NCI-H524 treated with DMSO at 0.1 percent for 48 hours (cell line): ENCODE measurements around the gene RAB3IL1.

Experiments
- DNase-seq: peaks from one replicate; lab custom pipeline; 2025; lab: John Stamatoyannopoulos, UW

RAB3IL1 gene

DNA sequence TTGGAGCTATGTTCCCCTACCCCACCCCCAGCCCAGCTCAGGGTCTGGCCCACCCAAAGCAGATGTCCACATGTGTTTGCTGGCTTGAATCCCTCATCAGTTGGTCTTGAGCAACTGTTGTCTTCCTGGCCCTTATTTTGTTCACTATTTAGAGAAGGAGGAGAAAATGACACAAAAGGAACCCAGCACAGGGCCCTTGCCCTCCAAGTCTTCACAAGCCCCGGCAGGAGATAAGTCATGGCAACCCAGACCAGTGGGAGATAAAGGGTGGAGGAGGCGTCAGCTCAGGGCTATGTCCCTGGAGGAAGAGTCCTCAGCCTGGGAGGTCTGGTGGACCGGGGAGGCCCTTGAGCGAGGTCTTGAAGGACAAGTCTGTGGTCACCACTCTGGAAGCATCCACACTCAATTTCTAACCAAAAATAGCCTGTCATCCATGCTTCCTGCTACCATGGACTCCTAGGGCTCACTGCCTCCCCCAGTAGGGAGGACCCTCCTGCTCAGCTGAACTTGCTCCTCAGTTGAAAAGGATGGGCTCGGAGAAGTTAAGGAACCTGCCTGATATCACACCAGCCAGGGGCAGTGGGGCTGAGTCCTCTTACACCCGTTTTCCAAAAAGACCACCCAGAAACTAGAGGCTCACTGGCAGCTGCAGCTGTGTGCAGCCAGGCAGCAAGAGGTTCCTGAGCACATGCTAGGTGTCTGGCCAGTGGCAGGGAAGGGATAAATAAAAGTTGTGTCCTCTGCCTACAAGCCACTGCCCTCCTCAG, 1.8 kb upstream of the RAB3IL1 start:
- no peak for DNase-seq

DNA sequence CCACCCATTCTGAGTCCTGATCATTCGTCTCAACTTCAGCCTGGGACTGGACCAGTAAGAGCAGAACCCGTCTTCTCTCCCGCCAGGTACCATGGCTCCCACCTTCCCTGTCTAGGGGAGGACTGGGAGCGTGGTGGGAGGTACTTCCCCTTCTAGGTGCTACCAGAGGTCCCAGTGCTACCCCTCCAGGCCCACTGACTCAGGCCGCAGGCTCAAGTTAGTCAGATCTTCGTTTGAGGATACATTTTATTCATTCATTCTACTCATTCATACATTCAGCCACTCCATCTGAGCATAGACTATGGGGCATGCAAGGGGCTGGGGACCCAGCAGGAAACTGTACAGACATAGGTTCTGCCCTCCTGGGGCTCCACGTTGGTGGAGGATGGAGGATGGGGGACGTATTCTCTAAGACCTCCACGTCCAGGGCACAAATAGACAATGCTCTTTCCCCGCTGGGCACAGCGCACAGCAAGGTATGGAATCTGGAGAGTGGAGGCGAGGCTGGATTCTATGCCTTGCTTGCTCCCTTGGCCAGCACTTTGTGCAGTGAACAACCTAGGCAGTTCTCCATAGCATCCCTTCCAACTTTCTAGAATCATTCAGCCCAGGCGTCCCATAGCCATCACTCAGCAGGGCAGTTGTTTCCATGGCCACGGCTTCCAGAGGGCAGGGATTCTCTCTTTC, 1.0 kb upstream of the RAB3IL1 start:
- no peak for DNase-seq

DNA sequence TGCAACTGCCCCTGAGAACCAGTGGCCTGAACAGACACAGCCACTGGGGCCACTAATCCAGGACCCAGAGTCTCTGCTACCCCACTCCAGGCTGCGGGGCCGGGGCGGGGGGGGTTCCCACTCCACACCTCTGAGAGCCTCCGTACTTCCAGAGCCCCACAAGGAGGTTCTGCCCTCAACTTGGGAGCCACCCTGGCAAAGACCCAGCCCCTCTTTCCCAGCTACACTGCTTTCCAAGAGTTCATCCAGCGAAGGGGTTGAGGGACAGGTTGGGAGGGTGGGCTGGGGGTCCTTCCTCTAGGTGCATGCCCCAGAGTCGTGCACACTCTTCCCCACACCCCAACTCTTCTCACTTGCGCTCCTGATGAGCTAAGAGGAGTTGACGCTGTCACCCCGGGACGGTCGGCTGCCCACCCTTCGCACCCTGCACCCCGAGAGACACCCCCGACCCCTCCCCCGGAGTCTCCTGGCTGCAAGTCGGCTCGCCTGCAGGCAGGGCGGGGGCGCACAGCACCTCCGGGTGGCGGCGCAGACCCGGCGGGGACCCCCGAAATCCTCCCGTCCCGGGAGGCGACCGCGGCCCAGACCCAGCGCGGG, 531 bp downstream of the RAB3IL1 start:
- no peak for DNase-seq

DNA sequence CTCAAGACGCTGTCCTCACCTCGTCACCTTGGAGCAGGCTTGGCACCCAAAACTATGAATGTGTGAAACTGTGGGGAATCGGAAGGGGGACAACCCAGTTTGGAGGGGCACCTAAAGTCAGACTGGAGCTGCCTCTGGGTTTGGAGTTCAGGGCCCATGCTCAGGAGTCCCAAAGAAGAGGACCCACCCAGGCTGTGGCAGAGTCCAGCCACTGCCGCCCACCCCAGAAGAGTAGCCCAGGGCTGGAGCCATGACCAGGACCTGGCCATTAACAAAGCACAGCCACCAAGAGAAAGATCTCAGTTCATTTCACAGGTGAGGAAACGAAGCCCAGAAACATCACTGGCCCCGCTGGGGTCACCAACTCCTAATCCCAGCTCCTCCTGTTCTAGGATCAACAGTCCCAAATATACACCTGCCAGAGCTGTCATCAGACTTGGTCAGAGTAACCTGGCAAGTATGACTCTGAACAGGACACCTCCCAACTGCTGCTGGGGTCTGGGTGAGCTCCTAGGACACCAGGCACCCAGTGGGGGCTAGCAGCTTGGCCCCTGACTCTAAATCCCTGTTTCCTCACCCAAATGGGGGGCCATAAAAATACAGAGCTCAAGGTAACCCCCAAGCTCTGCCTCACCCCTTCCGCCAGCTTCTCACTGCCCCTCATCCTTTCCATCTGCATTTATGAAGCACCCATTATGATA, 2.7 kb downstream of the RAB3IL1 start:
- DNase-seq: no peak

DNA sequence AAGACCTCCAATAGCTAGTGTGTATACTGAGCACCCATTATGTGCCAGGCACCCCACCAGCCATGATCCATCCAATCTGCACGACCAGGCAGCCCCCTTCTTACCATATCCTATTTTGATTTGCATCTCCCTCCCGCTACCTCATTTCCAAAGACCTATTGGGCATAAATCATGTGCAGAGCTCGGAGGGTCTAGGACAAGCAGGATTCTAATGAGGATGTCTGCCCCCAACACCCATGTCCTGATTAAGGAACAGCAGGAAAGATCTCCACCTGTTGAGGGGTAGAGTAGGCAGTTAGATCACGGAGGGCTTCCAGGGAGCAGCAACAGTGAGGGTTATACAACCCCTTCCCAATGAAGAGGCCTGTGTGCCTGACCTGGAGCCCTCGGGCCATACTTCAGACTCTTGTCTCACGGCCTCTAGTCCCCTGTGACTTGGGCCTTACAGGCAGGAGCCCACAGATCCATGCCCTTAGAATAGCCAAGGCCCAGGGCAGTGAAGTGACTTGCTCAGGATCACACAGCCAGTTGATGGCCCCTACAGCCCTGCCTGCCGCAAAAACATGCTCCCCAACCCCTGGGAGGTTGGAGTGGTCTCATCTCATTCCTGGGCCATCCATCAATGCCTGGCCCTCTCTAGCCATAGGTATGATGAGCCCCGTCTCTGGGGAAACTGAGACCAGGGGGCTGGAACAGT, 3.5 kb downstream of the RAB3IL1 start:
- DNase-seq: no peak

DNA sequence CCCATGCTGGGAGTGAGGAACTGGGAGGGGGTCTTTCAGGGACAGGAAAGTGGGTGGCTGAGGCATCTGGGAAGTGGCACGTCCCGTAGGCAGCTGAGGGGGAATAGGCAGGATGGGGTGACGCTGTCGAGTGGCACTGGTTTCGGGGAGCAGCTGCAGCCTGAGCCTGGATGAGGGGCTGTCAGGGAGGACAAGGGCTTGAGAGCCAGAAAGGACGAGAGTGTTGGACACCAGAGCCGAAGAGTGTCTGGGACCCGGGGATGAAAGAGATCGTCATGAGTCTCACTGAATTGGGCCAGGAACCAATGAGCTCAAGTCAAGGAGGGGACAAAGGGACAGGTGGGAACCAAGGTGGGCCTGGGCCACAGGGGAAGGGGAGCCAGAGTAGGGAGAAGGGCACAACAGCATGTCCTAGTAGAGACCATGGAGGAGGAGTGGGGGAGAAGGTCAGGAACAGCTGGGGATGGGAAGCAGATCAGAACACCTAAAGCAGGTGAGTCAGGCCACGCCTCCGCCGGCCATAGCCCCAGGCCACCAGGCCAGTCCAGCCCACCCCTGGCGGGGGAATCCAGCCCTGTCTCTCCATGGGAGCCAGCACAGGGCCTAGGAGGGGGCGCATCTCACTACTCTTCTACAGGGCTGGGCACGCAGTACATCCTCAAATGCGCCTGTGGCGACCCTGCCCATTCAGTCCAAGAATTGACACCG, 4.2 kb downstream of the RAB3IL1 start:
- DNase-seq: no peak

DNA sequence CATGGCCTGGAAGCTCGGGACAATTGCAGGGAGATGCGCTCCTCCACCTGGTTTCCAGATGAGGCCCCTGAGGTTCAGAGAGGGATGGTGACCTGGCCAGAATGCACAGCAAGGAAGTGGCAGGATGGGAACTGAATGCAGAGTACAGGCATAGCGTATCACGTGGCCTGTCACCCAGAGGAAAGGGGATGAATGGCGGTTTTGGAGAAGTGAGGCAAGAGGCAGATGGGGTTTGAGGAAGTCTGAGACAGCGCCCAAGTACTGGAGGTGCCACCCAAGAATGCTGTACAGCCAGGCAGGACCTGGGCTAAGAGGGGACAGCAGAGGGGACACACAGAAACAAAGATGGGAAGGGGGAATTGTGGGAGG, 4.9 kb downstream of the RAB3IL1 start:
- no peak for DNase-seq

DNA sequence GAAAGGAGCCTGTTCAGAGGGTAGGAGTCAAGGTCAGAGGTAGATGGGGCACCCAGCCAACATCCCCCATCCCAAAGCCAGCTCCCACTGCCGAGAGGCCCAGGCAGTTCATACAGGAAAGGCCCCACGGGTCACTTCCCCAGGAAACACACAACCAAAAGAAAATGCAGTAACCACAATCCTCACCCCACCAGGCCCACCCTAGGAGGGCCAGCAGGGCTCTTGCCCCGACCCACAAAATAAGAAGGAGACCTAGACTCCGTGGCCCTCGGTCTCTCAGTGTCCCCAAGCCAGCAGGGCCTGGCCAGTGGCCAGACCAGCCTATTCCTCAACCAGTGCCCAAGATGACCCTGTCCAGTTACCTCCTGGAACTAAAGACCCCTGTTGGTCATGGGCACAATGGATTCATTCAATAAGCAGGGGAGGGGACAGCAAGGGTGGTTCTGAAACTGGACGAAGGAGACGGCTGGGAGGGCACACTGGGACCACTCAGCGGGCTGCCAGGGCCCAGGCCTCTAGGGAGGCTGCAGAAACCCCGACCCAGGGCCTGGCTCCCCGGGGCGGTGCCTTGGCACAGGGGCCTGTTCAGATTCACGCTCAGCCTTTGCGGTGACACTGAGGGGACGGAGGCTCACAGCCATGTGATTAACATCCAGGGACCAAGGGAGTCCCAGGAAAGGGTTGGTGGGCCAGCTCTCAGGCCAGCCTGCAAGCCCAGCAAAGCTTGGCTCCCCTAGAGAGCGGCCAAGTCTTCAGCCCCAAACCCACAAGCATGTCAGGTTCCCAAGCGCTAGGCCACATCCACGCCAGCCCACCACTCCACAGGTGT, 5.5 kb downstream of the RAB3IL1 start:
- no peak for DNase-seq

DNA sequence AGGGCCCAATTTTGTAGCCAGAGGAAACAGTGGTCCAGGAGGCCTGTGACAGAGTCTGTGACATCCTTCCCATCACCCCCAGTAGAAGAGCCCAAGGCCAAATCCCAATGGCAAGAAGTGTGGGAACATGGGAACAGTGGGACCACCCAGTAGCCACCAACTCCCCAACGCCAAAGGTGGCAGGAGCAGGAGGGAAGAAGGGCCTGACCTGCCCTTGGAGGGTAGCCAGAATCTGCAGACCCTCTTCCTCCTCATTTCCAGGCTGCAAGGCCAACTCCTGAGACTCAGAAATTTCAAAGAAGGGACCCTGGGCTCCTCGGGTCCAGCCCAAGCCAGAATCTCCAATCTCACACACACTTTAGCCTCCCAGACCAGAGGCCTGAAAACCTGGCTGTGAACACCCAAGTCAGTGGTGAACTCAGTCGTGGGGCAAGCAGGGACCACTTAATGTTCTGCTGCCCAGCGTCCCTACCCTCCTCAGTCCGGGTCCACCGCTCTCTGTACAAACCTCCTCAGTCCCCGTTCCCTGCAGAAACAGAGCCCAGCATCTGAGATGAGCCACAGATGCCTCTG, 6.2 kb downstream of the RAB3IL1 start:
- DNase-seq: no peak

DNA sequence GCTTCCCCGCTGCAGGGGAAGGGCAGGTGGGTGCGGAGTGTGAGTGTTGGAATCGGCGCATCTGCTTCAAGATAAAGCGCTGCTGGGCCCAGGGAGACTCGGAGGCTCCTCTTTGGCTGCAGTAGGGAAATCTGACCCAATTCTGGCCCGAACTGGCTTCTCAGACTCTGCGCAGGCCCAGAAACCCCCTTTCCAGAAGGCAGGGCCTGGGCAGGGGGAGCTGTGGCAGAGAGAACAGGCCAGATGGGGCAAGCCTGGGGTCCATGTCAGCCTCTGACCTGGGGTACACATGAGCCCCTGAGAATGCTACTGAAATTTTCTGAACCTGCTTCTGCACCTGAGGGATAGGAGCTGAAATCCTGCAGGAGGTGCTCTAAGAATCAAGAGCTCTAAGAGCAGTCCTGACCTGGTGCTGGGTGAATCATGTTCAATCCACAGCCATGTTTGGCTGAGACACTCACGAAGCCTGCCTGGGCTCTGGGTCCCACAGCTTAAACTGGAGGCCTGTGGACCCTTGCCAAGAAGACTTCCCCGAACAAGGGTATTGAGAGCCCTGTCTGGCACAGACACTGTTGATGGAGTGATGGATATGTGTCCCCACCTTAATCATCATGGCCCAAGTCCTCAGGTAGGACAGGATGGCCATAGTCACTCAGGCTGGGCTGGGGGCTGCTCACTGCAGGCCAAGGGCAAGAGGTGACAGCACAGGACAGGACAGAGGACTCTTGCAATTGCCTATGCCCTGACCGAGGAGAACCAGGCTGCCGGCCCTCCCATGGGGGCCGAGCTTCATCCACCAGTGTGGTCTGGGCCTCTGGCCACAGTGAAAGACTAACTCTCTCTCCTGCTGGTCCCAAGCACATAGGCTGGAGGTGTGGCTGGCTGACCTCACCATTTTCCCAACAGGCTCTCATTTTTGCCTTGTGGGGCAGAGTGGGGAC, 6.9 kb downstream of the RAB3IL1 start:
- no peak for DNase-seq

DNA sequence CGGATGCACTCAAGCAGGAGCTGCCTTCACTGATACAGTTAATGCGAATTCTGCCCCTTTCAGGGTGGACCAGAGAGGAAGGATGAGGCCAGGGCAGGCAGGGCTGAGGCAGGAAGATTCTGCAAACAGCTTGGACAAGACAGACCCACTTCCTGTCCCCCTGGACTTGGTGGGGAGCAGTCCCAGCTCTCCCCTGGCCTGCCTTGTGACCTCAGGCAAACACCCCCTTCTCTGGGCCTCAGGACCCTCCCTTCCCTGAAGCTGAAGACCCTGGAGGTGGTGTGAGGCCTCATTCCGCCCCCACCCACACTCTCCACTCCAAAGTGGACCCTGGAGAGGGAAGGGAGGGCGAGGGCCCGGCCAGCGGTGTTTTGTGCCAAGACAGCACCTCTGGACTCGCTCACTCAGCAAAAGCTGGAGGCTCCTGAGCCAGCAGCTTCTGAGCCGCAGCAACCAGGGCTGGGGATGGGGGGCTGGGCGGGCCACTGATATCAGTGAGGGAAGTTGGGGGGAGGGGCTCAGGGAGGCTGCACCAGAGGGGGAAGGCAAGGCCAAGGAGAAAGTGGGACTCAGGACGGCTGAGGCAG, 8.5 kb downstream of the RAB3IL1 start:
- no peak for DNase-seq

DNA sequence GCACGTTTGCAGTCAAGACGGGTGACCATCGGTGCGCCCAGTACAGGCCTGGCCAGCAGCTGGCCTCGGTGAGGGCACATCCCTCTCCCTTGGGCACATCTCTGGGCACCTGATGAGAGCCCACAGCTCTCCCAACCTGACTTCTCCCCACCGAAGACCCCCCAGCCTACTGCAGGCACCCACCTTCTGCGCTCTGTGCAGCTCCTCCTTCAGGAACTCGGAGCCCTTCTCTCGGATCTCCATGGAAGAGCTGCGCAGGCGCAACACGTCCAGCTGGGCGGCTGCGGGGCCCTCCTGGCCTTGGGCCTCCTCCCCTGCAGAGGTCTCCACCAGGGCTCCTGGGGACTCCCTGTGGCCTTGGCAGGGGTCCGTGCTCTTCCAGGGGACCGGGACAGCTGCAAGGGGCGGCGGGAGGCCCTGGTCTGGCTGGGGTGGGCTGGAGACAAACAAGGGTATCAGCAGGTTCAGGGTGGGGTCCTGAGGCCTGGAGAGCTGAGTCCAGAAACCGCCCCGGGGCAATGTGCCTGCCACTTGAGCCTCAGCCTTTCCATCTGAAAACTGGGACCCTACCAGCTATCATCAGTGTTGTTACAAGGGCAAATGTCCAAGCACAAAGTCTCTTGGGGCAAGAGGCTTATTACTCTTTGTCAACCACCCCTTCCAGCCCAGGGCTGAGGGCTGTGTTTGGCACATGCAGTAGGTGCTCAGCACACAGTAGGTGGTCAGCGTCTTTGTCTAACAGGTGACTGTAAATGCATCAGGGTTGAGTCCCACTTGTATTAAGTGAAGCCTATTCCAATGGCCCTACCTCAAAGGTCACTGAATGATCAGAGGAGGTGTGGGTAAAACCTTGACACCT, 9.3 kb downstream of the RAB3IL1 start:
- no peak for DNase-seq

DNA sequence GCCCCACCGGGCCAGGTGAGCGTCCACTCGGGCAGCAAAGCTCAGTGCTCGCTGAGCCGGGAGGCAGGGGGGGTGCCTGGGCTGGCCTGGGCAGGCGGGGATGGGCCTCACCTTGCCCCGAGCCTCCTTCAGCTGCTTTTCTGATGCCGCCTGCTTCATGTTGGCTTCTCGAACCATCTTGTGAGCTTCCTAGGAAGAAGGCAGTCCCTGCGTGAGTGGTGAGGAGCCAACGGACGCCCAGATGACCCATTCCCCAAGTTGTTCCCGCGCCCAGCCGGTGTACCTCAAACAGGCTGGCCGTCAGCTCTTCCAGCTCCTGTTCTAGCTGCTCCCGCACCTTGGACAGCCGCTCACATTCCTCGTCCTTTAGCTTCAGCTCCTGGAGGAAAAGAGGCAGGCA, 10.1 kb downstream of the RAB3IL1 start:
- no peak for DNase-seq

DNA sequence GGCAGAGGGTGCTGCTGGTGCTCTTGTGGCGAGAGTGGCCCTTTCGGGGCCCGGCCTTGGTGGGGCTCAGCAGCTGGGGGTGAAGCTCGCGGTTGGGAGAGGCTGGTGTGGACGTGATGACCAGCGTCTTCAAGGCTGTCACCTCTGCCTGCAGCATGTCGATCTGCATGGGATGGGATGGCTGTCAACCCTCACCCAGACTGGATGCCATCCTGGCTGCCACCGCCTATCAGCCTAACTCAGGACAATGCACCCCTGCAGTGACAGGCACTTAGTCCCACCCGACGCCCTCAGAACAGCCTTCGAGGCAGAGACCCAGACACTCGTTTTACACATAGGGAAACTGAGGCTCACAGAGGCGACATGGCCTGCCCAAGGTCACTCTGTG, 10.8 kb downstream of the RAB3IL1 start:
- no peak for DNase-seq

DNA sequence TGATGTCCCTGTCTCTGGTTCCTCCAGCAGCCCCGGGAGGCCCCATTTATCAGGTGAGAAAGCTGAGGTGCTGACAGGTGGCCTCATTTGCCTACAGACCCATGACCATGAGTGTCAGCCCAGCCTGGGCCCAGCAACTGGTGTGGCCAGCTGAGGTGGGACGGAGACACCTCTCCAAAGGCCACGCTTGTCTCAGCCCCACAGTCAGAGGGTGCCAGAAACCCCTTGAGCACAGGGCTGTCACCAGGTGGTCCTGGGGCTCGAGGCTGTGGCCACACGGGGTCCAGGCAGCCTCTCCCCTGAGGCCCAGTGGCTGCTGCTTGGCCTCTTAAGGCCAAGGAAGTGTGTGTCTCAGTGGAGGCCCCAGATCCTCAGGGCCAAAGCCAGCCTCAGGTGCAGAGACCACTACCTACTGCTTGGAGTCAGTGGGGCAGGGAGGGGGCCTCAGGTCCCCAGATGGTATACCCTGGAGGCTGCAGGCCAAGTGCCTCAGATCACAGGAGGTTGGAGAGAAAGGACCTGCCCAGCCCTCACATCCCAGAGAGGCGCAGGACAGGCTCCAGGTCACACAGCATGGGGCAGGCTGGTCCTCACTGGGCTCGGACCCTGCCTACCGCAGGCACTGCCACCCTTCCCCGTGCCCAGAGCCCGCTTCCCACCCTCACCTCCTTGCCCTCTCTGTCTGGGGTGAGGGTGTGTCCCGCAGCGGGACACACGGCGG, 11.4 kb downstream of the RAB3IL1 start:
- DNase-seq: no peak

DNA sequence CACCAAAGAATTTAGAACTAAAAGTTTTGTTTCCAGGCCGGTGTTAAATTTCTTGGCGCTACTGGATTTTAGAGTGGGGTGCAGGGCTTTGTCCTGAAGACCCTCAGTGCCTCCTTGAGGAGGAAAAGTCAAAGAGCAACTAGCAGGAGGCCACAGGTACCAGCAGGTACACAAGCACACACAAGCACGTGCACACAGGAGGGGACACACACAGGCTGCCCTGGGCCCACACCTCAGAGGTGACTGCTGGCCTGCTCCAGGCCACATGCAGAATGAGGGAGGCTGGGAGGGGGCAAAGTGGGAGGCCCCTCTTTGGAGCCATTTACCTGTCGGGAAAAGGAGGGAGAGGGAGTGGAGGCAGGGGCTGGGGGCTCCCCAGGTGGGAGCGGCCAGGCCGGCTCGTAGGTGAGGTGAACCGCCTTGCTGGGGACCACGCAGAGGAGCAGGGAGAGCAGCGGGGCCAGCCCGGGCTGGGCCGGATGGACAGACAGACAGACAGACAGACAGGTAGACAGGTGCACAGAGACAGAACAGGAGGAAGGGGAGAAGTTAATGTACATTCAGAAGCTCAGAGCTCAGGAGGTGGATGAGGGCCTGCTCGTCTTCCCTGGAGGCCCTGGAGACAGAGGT, 12.2 kb downstream of the RAB3IL1 start:
- DNase-seq: no peak
